K562 (cell line): ENCODE measurements around the gene ATG4D.

ENCODE experiments used
- EP400 ChIP-seq: fragments of 450-650 bp; IDR thresholded peaks from 2 replicates; pipeline ENCODE4 v1.6.1; 2017; ENCODE audit warnings: antibody characterized with exemption, mild to moderate bottlenecking, moderate library complexity
- JUND ChIP-seq, 2 experiments: IDR thresholded peaks; 2 replicates in 1 of 2; 3 replicates in 1 of 2; pipeline ENCODE4 v1.6.1; 2011; ENCODE audit warnings: borderline replicate concordance in 2 of 2, low read depth in 2 of 2, low read length in 2 of 2, improper control_type of control experiment in 1 of 2, missing biosample characterization in 1 of 2, missing genetic modification characterization in 1 of 2, missing genetic modification reagents in 1 of 2
- NBN ChIP-seq: fragments of 450-650 bp; IDR thresholded peaks from 2 replicates; pipeline ENCODE4 v1.6.1; 2016; ENCODE audit warnings: low read depth, mild to moderate bottlenecking
- NFXL1 ChIP-seq: fragments of 450-650 bp; formaldehyde crosslinking; IDR thresholded peaks from 2 replicates; pipeline ENCODE4 v1.4.0; 2021; ENCODE audit warnings: mild to moderate bottlenecking
- RFX5 ChIP-seq: IDR thresholded peaks from 2 replicates; pipeline ENCODE4 v1.6.1; 2011; ENCODE audit warnings: low read depth, mild to moderate bottlenecking, improper control_type of control experiment, low read length
- TF ChIP-seq, protein P1 (sequence below): fragments of 250-450 bp; sonication (Bioruptor Pico); IDR thresholded peaks from 2 replicates; pipeline ENCODE4 v1.5.1; 2021; ENCODE audit warnings: mild to moderate bottlenecking

DNA sequence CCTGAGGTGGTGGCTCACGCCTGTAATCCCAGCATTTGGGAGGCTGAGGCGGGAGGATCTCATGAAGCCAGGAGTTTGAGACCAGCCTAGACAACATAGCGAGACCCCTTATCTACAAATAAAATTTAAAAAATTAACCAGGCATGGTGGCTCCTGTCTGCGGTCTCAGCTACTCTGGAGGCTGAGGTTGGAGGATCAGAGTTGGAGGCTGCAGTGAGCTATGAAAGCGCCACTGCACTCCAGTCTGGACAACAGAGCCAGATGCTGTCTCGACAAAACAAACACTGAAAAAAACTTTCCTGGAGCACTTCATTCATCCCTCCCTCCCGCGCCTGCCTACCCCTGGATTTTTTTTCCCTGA lies 665 bp upstream of the ATG4D start:
- TF ChIP-seq NFXL1 (no peak), JUND (IDR thresholded peaks at IDR 0.05; ENCODE audit: borderline replicate concordance, low read depth, low read length) (no peak), JUND (tag; IDR thresholded peaks at IDR 0.05; ENCODE audit: borderline replicate concordance, low read depth, low read length) (no peak), EP400 (no peak), RFX5 (no peak), NBN (no peak)
- TF ChIP-seq, protein P1, sequence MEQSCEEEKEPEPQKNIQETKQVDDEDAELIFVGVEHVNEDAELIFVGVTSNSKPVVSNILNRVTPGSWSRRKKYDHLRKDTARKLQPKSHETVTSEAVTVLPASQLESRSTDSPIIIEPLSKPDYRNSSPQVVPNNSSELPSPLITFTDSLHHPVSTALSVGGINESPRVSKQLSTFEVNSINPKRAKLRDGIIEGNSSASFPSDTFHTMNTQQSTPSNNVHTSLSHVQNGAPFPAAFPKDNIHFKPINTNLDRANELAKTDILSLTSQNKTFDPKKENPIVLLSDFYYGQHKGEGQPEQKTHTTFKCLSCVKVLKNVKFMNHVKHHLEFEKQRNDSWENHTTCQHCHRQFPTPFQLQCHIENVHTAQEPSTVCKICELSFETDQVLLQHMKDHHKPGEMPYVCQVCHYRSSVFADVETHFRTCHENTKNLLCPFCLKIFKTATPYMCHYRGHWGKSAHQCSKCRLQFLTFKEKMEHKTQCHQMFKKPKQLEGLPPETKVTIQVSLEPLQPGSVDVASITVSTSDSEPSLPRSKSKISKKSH (CRISPR knock-in tag): no peak
